HG02610 (cell line): Measurements from ENCODE around the gene GSG1L.
"Not testable (repeated sequence)": the region's sequence is repeated elsewhere in the genome, so short reads cannot be mapped to it uniquely, and the experiment has no call there.

ENCODE experiments used
- ATAC-seq: cut with Tn5 transposase; IDR thresholded peaks from one replicate; pipeline ENCODE4 v1.9.1; 2021; ENCODE audit warnings: mild to moderate bottlenecking, moderate library complexity; ENCODE audit not compliant: unreplicated experiment

Gene GSG1L

DNA sequence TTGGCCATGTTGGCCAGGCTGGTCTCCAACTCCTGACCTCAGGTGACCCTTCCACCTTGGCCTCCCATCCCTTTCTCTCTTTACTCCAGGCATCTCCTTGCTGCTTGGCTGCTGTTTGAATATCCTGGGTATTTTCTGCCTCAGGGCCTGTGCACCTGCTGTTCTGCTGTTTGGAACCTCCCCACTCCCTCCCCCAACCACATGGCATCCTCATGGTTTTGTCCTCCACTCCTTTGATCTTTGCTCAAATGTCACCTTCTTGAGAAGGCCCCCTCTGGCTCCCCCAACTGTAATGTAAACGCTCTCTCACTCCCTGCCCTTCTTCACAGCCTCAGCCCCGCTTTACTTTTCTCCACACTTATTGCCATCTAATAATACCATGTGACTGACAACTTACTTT lies 152.0 kb downstream of the GSG1L start:
- ATAC-seq = no peak

DNA sequence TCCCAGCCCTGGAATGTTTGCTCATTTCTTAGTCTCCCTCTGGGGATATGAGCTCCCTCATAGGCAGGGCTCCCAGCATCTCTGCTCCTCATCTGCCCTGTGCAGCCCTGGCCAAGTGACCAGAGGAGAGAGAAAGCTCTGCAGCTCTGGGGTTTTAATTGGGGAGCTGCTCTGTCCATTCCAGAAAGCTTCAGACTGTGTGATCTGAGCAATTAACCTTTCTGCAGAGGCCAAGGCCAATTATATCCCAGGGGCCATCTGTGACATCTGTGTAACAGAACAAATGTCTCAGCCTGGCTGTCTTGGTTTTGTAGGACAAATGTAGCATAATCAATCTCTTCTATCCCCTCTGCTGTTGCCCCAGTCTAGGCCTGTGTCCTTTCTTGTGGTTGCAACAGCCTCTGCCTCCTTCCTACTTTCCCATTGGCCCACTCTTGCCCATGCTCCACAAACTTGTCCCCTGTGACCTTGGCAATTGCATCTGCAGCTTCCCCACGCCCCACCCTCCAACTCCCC lies 156.0 kb downstream of the GSG1L start:
- no peak for ATAC-seq

DNA sequence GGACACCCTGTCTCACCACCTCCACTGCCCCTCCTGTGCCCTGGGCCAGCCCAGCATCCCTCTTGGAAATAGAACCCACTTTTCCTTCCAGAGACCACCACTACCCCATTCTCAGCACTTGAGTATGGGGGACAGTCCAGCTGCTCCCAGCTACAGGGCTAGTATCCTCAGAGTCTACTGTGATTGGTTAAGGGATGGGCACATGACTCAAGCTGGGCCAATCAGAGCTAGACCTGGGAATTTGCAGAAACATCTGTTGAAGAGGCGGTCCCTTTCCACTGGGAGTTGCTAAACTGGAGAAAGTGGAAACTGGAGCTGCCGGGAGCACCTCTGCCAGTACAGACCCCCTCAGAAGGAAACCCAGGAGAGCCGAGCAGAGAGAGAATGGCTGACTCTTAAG lies 156.6 kb downstream of the GSG1L start:
- no peak for ATAC-seq

DNA sequence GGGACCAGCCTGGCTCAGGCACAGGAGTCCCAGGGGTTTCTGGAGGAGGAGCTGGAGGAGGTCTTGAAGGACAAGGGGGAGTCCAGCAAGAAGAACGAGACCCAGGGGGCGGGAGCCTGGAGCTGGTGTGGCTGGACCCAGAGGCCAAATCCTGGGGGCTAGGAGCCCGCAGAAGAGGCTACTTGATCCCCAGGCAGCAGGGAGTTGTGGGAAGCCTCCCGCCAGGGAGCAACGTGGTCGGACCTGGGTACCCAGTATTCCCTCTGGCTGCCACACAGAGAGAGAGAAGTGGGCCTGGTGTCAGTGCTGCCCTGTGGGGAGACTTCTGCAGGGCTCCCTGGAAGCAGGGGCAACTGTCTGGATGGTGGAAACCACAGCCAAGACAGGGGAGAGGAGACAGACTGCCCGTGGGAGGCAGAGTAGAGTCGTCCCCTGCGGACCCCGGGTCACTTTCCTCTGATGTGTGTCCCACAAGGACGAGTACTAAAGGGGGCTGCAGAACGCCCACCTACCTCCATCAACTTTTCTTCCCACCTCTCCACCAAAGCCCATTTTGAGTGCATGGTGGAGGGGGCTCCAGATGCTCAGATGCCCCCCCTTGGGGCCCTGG lies 160.4 kb downstream of the GSG1L start:
- ATAC-seq = no peak

DNA sequence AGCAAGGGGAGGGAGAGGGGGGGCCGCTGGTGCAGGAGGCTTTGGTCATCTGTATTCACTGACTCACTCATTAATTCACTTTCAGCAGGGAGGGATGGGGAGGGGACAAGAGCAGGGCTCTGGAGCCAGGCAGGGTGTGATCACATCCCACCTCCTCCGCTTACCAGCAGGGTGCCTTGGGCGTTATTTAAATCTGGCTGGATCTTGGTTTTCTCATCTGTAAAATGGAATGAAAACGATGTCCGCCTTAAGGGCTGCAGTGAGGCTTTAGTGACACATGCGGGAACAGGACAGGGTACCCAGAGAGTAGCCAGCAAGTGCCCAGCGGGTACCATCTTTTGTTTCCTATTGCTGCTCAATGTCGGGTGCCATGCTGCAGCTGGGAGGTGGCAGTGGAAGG lies 161.0 kb downstream of the GSG1L start:
- no peak for ATAC-seq

DNA sequence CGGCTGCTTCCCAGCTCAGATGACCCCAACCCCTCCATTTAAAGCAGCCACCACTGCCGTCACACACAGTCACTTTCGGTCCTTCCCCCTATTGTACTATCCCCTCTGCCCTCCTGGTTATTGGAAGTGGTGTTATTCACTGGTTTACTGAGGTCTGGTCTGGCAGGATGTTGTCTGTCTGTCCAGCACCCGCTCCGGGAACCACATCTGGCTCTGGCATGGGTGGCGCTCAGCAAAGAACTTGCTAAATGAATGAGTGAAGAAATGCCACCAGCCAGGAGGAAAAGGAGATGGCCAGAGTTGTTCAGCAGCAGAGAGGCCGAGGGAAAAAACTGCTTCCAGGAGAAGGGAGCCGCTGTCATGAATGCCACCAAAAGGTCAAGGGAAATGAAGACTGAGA lies 161.6 kb downstream of the GSG1L start:
- ATAC-seq = no peak

- ATAC-seq = no peak
These were observed 163.8 kb downstream of the GSG1L start for GRCh38 chr16:27899736-27900135.

GRCh38 chr16:27894386-27894785 lies 169.1 kb downstream of the GSG1L start:
- no peak for ATAC-seq

- no peak for ATAC-seq
These were observed 170.6 kb downstream of the GSG1L start for GRCh38 chr16:27892879-27893278.

DNA sequence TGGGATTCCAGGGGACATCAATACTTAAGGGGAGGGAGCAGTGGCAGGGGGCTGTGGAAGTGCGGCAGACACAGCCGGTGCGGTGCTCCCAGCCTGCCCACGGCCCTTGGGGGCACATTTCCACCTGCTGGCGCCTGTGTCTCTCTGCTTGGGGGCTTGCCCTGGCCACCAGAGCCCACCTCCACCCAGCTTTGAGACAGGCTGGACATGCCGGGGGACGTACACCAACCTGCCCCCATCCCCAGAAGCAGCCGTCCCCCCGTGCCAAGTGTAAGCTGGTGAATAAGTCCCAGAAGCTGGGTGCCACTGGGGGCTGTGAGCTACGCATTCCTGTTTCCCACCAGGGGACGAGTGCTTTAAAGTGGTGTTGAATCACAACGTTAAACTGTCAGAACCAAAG lies 172.6 kb downstream of the GSG1L start:
- no peak for ATAC-seq

DNA sequence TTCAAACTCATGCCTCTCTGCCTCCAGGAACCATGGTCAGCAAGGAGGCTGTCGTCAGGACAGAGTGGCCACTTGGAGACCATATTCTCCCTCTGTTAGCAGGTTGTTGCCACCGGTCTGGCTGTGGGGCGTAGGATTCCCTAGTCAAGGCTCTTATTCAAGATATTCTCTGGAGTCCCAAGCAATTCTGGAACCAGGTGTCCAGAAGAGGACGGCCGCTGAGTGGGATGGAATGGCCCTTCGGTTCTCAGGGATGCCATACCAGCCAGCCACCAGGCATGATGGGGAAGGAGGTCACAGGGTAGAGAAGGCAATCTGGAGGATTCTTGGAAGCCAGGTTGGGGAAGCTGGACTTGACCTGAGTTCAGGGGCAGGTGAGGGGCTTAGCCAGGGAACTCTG lies 173.5 kb downstream of the GSG1L start:
- no peak for ATAC-seq

DNA sequence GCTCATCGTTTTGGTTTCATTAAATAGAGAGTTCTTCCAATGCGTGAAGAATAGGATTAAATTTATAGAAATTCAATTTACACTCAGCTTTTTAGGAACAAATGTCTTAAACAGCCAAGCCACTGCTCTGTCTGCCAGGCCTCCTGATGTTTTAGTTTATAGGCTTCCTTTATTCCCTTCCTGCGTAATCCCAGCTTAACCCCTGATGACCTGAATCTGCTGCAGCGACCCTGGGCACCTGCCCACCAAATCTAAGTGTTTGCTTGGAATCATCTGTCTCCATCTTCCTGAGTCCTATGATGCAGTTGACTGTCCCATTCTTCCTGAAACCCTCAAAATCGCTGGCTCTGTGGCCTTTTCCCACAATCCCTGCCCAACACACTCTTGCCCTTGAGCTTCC lies 179.9 kb downstream of the GSG1L start:
- ATAC-seq = no peak

DNA sequence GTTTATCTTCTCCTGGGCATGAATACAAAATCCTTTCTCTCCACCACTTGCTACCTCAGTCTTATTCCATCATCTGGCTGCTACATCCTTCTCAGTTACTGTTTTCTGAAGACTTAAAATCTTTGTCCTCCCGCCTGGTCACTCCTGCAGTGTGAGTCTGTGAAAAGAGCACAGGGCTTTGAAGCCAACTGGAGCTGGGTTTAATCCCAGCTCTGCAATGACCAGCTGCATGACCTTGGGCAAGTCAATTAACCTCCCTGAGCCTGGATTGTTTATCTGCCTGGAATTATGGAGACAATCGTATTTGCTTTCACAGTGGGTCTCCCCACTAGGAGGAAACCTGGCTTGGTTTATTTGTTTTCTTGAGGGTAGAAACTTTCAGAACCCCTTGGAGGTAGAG lies 183.2 kb downstream of the GSG1L start:
- no peak for ATAC-seq

GRCh38 chr16:27879601-27880247 lies 183.8 kb downstream of the GSG1L start:
- no peak for ATAC-seq

DNA sequence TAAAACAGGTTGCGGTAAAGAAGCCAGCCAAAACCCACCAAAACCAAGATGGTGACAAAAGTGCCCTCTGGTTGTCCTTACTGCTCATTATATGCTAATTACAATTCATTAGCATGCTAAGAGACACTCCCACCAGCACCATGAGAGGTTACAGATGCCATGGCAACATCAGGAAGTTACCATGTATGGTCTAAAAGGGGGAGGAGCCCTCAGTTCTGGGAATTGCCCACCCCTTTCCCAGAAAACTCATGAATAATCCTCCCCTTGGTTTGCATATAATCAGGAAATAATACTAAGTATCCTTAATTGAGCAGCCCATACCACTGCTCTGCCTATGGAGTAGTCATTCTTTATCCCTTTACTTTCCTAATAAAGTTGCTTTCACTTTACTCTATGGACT lies 190.9 kb downstream of the GSG1L start:
- ATAC-seq = not testable (repeated sequence)

GRCh38 chr16:27870116-27870798 lies 193.3 kb downstream of the GSG1L start:
- ATAC-seq = no peak

GRCh38 chr16:27869411-27869810 lies 194.1 kb downstream of the GSG1L start:
- ATAC-seq = no peak

DNA sequence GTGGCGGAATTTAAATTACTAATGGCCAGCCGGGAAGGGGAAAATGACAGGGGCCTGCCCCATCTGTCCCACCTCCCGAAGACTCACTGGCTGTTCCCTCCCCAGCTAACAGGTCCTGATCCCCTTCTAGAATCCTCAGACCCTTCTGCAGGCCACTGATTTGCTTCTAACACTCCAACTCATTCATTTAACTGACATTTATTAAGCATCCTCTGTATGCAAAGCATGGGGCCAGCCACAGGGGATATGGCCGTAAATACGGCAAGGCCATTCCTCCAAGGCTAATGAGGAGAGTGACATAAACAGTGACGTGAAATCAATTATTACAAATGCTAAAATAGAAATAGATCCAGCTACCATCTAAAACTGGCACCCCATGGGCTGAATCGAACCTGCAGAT lies 195.3 kb downstream of the GSG1L start:
- ATAC-seq = no peak

DNA sequence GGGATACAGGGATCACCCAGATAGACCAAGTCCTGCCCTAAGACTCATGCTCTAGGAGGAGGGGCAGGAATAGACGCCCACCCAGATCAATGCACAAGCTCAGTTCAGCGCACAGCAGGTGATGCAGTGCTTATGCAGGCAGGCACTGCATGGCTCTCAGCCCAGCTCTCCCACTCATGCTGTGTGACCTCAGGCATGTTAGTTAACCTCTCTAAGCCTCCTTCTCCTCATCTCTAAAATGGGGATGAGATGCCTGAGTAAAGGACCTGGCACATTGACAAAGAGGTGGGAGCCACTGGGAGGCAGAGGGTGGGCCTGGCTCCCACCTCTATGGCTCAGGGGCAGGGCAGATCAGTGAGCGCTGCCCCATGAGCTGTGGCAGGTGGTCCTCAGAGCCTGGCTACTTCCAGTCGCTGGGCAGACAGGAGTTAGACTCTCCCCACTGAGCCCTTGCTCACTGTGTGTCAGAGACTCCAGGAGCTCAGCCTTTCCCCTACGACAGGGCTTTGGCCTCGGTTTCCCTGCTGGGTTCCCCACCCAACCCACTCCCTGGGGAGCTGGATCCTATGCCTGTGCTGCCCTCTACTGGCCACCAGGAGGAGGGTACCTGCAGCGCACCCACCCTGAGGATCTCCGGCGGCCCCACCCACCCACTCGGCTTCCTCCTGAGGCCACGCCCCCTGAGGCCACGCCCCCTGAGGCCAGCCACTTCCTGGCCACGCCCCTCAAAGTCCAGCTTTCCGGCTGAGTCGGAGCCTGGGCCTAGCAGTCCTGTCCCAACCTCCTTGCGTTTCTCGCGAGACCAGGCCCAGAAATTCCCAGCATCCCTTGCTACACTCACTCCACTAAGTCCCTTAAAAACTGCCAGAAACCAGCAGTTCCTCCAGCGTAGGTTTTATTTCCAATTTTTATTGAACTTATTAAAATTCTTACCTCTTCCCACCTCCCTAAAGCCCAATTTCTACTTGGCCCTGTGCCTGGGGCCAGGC lies 196.1 kb downstream of the GSG1L start:
- ATAC-seq = no peak

- no peak for ATAC-seq
These were observed 200.1 kb downstream of the GSG1L start for GRCh38 chr16:27863377-27863776.

DNA sequence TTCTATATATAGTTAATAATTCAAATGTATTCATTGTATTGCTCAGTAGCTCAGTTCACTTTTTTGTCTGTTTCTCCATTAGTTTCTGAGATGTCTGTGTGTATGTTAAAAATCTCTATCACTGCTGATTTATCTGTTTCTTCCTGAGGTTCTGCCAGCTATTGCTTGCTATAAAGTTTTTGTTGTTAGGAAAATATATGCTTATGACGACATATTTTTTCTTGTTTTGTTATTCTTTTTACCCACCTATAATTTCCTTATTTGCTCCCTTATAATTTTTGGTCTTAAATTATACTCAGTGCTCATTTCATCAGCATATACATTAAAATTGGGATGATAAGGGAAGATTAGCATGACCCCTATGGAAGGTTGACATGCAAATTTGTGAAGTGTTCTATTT lies 200.6 kb downstream of the GSG1L start:
- no peak for ATAC-seq
